Small intestine (tissue), 7 donors: ENCODE results near the gene SOCS1. TPM values are rescaled to one million over a fixed set of nuclear protein-coding genes. Genes with fewer than 3 reads are reported as not detected.

Source experiments
- DNase-seq, 2 donors: peaks; one replicate each; pipeline versions ENCODE4 v3.0.0 to v3.0.0-alpha.2; 2013
- FAIRE-seq: peaks from 2 replicates; lab custom pipeline; 2012; peaks lifted over from hg19 to GRCh38; lab: Jason Lieb, UNC
- H3K27ac ChIP-seq, 3 donors: one replicate each; pipeline ENCODE4 v1.5.1; 2013; ENCODE audit warnings: low read length in 2 of 3, mild to moderate bottlenecking in 2 of 3, control low read depth in 1 of 3, inconsistent platforms in 1 of 3, low read depth in 1 of 3, moderate library complexity in 1 of 3
- H3K27me3 ChIP-seq, 3 donors: one replicate each; pipeline ENCODE4 v1.6.1; 2013; ENCODE audit warnings: low read length in 3 of 3, inconsistent platforms in 1 of 3; ENCODE audit not compliant: control insufficient read depth in 3 of 3, insufficient read depth in 3 of 3
- H3K36me3 ChIP-seq, 3 donors: one replicate each; pipeline ENCODE4 v1.6.1; 2013; ENCODE audit warnings: low read length in 3 of 3, inconsistent platforms in 1 of 3, low read depth in 1 of 3, mild to moderate bottlenecking in 1 of 3, moderate library complexity in 1 of 3; ENCODE audit not compliant: control insufficient read depth in 3 of 3, insufficient read depth in 2 of 3
- H3K4me1 ChIP-seq, 3 donors: one replicate each; pipeline ENCODE4 v1.6.1; 2013; ENCODE audit warnings: low read length in 2 of 3, inconsistent platforms in 1 of 3, low read depth in 1 of 3, mild to moderate bottlenecking in 1 of 3, moderate library complexity in 1 of 3; ENCODE audit not compliant: control insufficient read depth in 3 of 3, insufficient read depth in 2 of 3
- H3K4me3 ChIP-seq, 3 donors: one replicate each; pipeline ENCODE4 v1.5.1; 2013; ENCODE audit warnings: low read length in 3 of 3, control low read depth in 1 of 3, inconsistent platforms in 1 of 3, low read depth in 1 of 3, mild to moderate bottlenecking in 1 of 3, moderate library complexity in 1 of 3
- H3K9me3 ChIP-seq, 2 donors: one replicate each; pipeline ENCODE4 v1.6.1; 2013; ENCODE audit warnings: low read depth in 1 of 2, low read length in 1 of 2; ENCODE audit not compliant: control insufficient read depth in 2 of 2, insufficient read depth in 1 of 2
- WGBS, 3 donors: extraction: QIAGEN DNeasy Blood & Tissue Kit; methylation state at CpG; one replicate each; pipeline ENCODE4 v1.1.7; 2013; 5-methylcytosine and 5-hydroxymethylcytosine counted together
- polyA plus RNA-seq, 4 donors: library from polyadenylated mRNA; stranded (reverse) in 3 of 4; unstranded in 1 of 4; fragments of 200-250 nt in 3 of 4; fragments of 120-200 nt in 1 of 4; gene quantifications; one replicate each; pipeline versions ENCODE4 v1.2.1 to v1.2.3, GENCODE V29; 2013
- donor health status: healthy with polysubstance abuse.
- donor health status: control.
- donor health status: control.
- donor health status: Bipolar disorder and iron deficiency.
- donor health status: healthy.

The SOCS1 gene
- polyA plus RNA-seq, 4 donors = 1.9 to 15.0 (median 5.1) TPM

GRCh38 chr16:11260596-11260966, 4.6 kb upstream of the SOCS1 start:
- no peak for FAIRE-seq
- H3K9me3 ChIP-seq = no peaks in the 10 kb centered on the region
- no peak for DNase-seq
- H3K4me1 ChIP-seq = peaks cover 0 to 10% (median 2%) of the 10 kb centered on the region in 3 donors
- no peaks in the 10 kb centered on the region for H3K27me3 ChIP-seq
- no peak overlapping the region for H3K4me3 ChIP-seq
- H3K36me3 ChIP-seq = no peaks in the 10 kb centered on the region
- WGBS, 3 donors = 81 to 85% (median 81%) methylated on average over 3 of the region's 3 CpGs
- H3K27ac ChIP-seq = no peak overlapping the region

- DNase-seq = no peak
- no peak for FAIRE-seq
- 87 to 92% (median 91%) methylated on average over 12 of the region's 12 CpGs for WGBS, 3 donors
- H3K27me3 ChIP-seq = peaks cover 0 to under 1% (median 0%) of the 10 kb centered on the region in 3 donors
- H3K36me3 ChIP-seq = peaks cover 0 to 1% (median 0%) of the 10 kb centered on the region in 3 donors
- no peaks in the 10 kb centered on the region for H3K9me3 ChIP-seq
- H3K4me1 ChIP-seq = peaks cover 0 to 10% (median 2%) of the 10 kb centered on the region in 3 donors
- H3K4me3 ChIP-seq = no peak overlapping the region
- H3K27ac ChIP-seq = peak overlapping the region in 1 of 3 donors; percentile 79
Measured at GRCh38 chr16:11259655-11260595, 3.9 kb upstream of the SOCS1 start.

- FAIRE-seq (no peak), DNase-seq (peak in 1 of 2 donors; percentile 79)
- no peaks in the 10 kb centered on the region for H3K9me3 ChIP-seq
- H3K4me1 ChIP-seq = peaks cover 0 to 10% (median 2%) of the 10 kb centered on the region in 3 donors
- 21 to 31% (median 21%) methylated on average over 15 of the region's 15 CpGs for WGBS, 3 donors
- H3K27ac ChIP-seq = peak overlapping the region in 2 of 3 donors; percentile 63 to 79
- peaks cover 0 to 2% (median 2%) of the 10 kb centered on the region in 3 donors for H3K36me3 ChIP-seq
- no peak overlapping the region for H3K4me3 ChIP-seq
- peaks cover 0 to 11% (median 0%) of the 10 kb centered on the region in 3 donors for H3K27me3 ChIP-seq
Measured at GRCh38 chr16:11258553-11259492, 2.8 kb upstream of the SOCS1 start.

- peaks cover 0 to 10% (median 2%) of the 10 kb centered on the region in 3 donors for H3K4me1 ChIP-seq
Measured at GRCh38 chr16:11257131-11257938, 1.3 kb upstream of the SOCS1 start.

GRCh38 chr16:11256661-11257130, 692 bp upstream of the SOCS1 start:
- DNase-seq = peak in 1 of 2 donors; percentile 69
- H3K4me1 ChIP-seq = peaks cover 0 to 10% (median 2%) of the 10 kb centered on the region in 3 donors
- H3K9me3 ChIP-seq = no peaks in the 10 kb centered on the region
- H3K27ac ChIP-seq = peak overlapping the region; percentile 96 to 98 (median 97)
- peaks cover 0 to 11% (median 0%) of the 10 kb centered on the region in 3 donors for H3K27me3 ChIP-seq
- peaks cover 0 to 9% (median 2%) of the 10 kb centered on the region in 3 donors for H3K36me3 ChIP-seq
- WGBS, 3 donors = 0 to 1% (median 0%) methylated on average over 23 to 32 of the region's 32 CpGs
- no peak for FAIRE-seq
- peak overlapping the region; percentile 81 to 93 (median 91) for H3K4me3 ChIP-seq

More at GRCh38 chr16:11257131-11257938, 1.3 kb upstream of the SOCS1 start:
- DNase-seq (peak; percentile 85 to 88), FAIRE-seq (no peak)
- Histone ChIP-seq H3K4me3 (peak overlapping the region; percentile 12 to 91 (median 81)), H3K27me3 (peaks cover 0 to 11% (median 0%) of the 10 kb centered on the region in 3 donors), H3K27ac (peak overlapping the region; percentile 96 to 98 (median 97)), H3K9me3 (no peaks in the 10 kb centered on the region), H3K36me3 (peaks cover 0 to 9% (median 2%) of the 10 kb centered on the region in 3 donors)
- WGBS, 3 donors = 16 to 24% (median 20%) methylated on average over 20 to 21 of the region's 21 CpGs

- WGBS, 3 donors = 0 to 1% (median 1%) methylated on average over 62 to 105 of the region's 105 CpGs
- DNase-seq (peak; percentile 47 to 83), FAIRE-seq (no peak)
- Histone ChIP-seq H3K9me3 (no peaks in the 10 kb centered on the region), H3K27ac (peak overlapping the region; percentile 28 to 90 (median 80)), H3K27me3 (peaks cover 0 to 11% (median 0%) of the 10 kb centered on the region in 3 donors), H3K4me1 (peaks cover 0 to 10% (median 2%) of the 10 kb centered on the region in 3 donors), H3K4me3 (peak overlapping the region; percentile 49 to 93 (median 91)), H3K36me3 (peaks cover 0 to 9% (median 2%) of the 10 kb centered on the region in 3 donors)
Measured at GRCh38 chr16:11254913-11255736, 879 bp downstream of the SOCS1 start.
